HEK293T (cell line): ENCODE data around the gene PRDM15.

ENCODE experiments used
- CTCF ChIA-PET: fragments of 350-600 bp; formaldehyde crosslinking; extraction: SDS; loops from one replicate; lab custom pipeline; 2021; ENCODE audit warnings: antibody characterized with exemption, inconsistent platforms; lab: Yijun Ruan, JAX
- POLR2A ChIA-PET: fragments of 350-600 bp; formaldehyde crosslinking; extraction: SDS; loops from one replicate; lab custom pipeline; 2020; ENCODE audit warnings: antibody characterized with exemption, inconsistent platforms; lab: Yijun Ruan, JAX
- DNase-seq: peaks from one replicate; pipeline ENCODE4 v3.0.0; 2012; ENCODE audit warnings: mixed read lengths; ENCODE audit errors: extremely low spot score
- ARNT ChIP-seq: fragments of 450-650 bp; IDR thresholded peaks from 2 replicates; pipeline ENCODE4 v1.6.1; 2017; ENCODE audit warnings: mild to moderate bottlenecking
- BHLHE40 ChIP-seq: fragments of 450-650 bp; IDR thresholded peaks from 2 replicates; pipeline ENCODE4 v1.6.1; 2016; ENCODE audit warnings: mild to moderate bottlenecking, moderate library complexity, borderline replicate concordance
- CTBP1 ChIP-seq: fragments of 450-650 bp; IDR thresholded peaks from 2 replicates; pipeline ENCODE4 v1.6.1; 2016; ENCODE audit warnings: borderline replicate concordance
- ELF4 ChIP-seq: fragments of 450-650 bp; IDR thresholded peaks from 2 replicates; pipeline ENCODE4 v1.6.1; 2017; ENCODE audit warnings: antibody characterized with exemption
- FOXA1 ChIP-seq: fragments of 450-650 bp; IDR thresholded peaks from 2 replicates; pipeline ENCODE4 v1.6.1; 2016; ENCODE audit warnings: mild to moderate bottlenecking
- FOXK2 ChIP-seq: fragments of 450-650 bp; IDR thresholded peaks from 2 replicates; pipeline ENCODE4 v1.6.1; 2016; ENCODE audit warnings: mild to moderate bottlenecking
- FOXM1 ChIP-seq: fragments of 450-650 bp; IDR thresholded peaks from 2 replicates; pipeline ENCODE4 v1.6.1; 2017; ENCODE audit warnings: mild to moderate bottlenecking, borderline replicate concordance
- HDGF ChIP-seq: fragments of 450-650 bp; IDR thresholded peaks from 2 replicates; pipeline ENCODE4 v1.6.1; 2017; ENCODE audit warnings: antibody characterized with exemption, borderline replicate concordance
- L3MBTL2 ChIP-seq: fragments of 450-650 bp; conservative IDR thresholded peaks from 2 replicates; pipeline ENCODE4 v1.6.1; 2016; ENCODE audit warnings: mild to moderate bottlenecking
- LEF1 ChIP-seq: fragments of 450-650 bp; IDR thresholded peaks from 2 replicates; pipeline ENCODE4 v1.6.1; 2017; ENCODE audit warnings: mild to moderate bottlenecking, borderline replicate concordance
- NFRKB ChIP-seq: fragments of 450-650 bp; IDR thresholded peaks from 2 replicates; pipeline ENCODE4 v1.6.1; 2016; ENCODE audit warnings: mild to moderate bottlenecking, moderate library complexity
- PKNOX1 ChIP-seq: fragments of 450-650 bp; IDR thresholded peaks from 2 replicates; pipeline ENCODE4 v1.6.1; 2016
- SP1 ChIP-seq: fragments of 450-650 bp; IDR thresholded peaks from 2 replicates; pipeline ENCODE4 v1.6.1; 2017
- SUZ12 ChIP-seq: fragments of 450-650 bp; IDR thresholded peaks from 2 replicates; pipeline ENCODE4 v1.6.1; 2016; ENCODE audit warnings: mild to moderate bottlenecking
- TARDBP ChIP-seq: fragments of 450-650 bp; IDR thresholded peaks from 2 replicates; pipeline ENCODE4 v1.6.1; 2016
- ZNF384 ChIP-seq: fragments of 450-650 bp; IDR thresholded peaks from 2 replicates; pipeline ENCODE4 v1.6.1; 2016

Gene PRDM15

DNA sequence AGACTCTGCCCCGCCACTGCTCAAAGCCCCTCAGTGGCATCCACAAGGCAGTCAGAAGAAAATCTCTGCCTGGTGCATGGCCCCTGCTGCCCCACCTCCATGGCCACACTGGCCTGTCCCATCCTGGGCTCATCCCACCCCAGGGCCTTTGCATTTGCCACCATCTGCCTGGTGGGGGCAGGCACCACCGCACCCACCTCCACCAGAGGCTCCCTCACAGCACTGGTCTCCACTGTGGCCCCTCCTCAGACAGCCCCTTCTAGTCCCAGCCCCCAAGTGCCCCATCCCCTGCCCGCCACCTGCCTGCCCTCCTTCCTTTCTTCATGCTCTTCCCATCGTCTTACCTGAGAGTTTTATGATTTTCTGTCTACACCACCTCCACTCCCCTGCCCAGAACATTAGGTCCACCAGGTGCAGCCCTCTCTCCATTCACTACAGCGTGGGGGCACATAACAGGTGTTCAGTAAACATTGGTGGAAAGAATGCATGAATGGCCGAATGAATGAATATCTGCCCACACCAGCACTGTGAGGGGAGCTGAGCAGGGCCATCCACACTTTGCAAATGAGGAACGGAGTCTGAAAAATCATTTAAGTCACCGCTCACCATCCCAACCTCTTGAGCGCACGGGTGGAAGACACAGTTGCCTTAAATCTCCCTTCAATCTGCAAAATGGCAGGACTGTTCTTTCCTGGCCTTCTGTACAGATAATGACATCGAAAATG lies 2.1 kb downstream of the PRDM15 start:
- TF ChIP-seq HDGF (no peak), PKNOX1 (no peak), LEF1 (no peak), ZNF384 (no peak), NFRKB (no peak), FOXA1 (no peak), BHLHE40 (no peak)
- DNase-seq, result no peak
- ChIA-PET POLR2A (interaction anchor here (1.2 kb wide), 1 partner anchor 30 kb away, joined by 4 read pairs; no protein-coding TSS in a partner anchor), CTCF (interaction anchor here (0.7 to 1.1 kb wide), 4 partner anchors 45 to 265 kb away, joined by 3 to 4 read pairs (median 3); no protein-coding TSS in a partner anchor)

GRCh38 chr21:41876396-41876795 lies 2.7 kb downstream of the PRDM15 start:
- ChIA-PET CTCF (interaction anchor here (0.6 to 1.1 kb wide), 2 partner anchors 30 to 264 kb away, joined by 3 read pairs; no protein-coding TSS in a partner anchor), POLR2A (no interaction called here)
- DNase-seq, result no peak
- TF ChIP-seq SP1, result no peak
- no peak for TF ChIP-seq FOXM1
- no peak for TF ChIP-seq SUZ12
- TF ChIP-seq FOXA1, result no peak
- TF ChIP-seq HDGF, result no peak
- TF ChIP-seq L3MBTL2, result no peak
- no peak for TF ChIP-seq ELF4

- CTCF ChIA-PET, result no interaction called here
- no peak for DNase-seq
- no peak for TF ChIP-seq ELF4
- TF ChIP-seq FOXA1, result no peak
- TF ChIP-seq TARDBP, result no peak
- TF ChIP-seq FOXM1, result no peak
- no peak for TF ChIP-seq FOXK2
- no peak for TF ChIP-seq NFRKB
- TF ChIP-seq CTBP1, result no peak
- TF ChIP-seq HDGF, result no peak
- no peak for TF ChIP-seq BHLHE40
- TF ChIP-seq LEF1, result no peak
- no peak for TF ChIP-seq SP1
- no peak for TF ChIP-seq ARNT
- TF ChIP-seq SUZ12, result no peak
- no peak for TF ChIP-seq ZNF384
- no peak for TF ChIP-seq PKNOX1
- TF ChIP-seq L3MBTL2, result no peak
- POLR2A ChIA-PET, result no interaction called here
These were observed 4.1 kb downstream of the PRDM15 start for GRCh38 chr21:41875086-41875485.

DNA sequence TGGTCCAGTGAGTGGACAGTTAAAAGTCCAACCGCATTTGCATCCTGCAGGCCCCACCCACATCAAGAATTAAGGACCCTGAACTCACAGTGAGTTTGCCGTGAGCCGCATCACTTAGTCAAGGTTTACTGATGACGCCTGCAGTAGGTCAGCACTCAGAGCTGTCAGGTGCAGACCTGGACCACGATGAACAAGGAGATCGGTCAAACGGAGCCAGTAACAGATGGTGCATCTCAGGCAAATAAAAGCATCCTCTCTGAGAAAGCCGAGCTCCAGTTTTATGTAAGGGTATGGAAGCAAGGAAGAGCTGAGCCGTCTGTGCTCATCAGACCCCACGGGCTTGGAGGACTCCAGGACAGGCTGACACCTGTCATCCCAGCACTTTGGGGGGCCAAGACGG lies 4.5 kb downstream of the PRDM15 start:
- ChIA-PET POLR2A (no interaction called here), CTCF (no interaction called here)
- DNase-seq, result no peak
- TF ChIP-seq FOXK2, result no peak
- TF ChIP-seq ZNF384, result no peak
- no peak for TF ChIP-seq FOXA1
- TF ChIP-seq BHLHE40, result no peak
- no peak for TF ChIP-seq L3MBTL2
- no peak for TF ChIP-seq SUZ12
- TF ChIP-seq CTBP1, result no peak
- no peak for TF ChIP-seq TARDBP
- no peak for TF ChIP-seq LEF1
- no peak for TF ChIP-seq SP1
- TF ChIP-seq ARNT, result no peak
- no peak for TF ChIP-seq PKNOX1
- no peak for TF ChIP-seq FOXM1
- TF ChIP-seq NFRKB, result no peak

DNA sequence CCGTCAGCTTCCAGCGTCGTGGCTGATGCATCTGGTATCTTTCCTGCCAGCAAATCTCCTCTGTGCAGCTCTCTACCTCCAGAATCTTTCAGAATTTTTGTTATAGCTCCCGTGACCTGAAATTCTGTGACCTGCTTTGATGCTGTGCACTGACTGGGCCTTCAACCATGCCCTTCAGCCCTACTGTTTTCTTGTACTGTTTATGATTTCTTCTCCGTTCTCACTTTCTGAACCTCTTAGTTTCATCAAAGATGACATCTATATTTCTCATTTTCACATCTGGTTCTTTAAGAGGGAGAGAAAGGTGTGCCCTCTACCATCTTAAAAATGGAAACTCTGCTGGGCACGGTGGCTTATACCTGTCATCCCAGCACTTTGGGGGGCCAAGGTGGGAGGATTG lies 5.7 kb downstream of the PRDM15 start:
- no peak for DNase-seq
- ChIA-PET CTCF (no interaction called here), POLR2A (no interaction called here)
- TF ChIP-seq HDGF, result no peak
- TF ChIP-seq ZNF384, result no peak
- no peak for TF ChIP-seq TARDBP
- TF ChIP-seq SUZ12, result no peak
- TF ChIP-seq SP1, result no peak
- no peak for TF ChIP-seq FOXM1
- no peak for TF ChIP-seq LEF1
- TF ChIP-seq ELF4, result no peak
- TF ChIP-seq NFRKB, result no peak
- TF ChIP-seq FOXK2, result no peak

GRCh38 chr21:41873005-41873404 lies 6.1 kb downstream of the PRDM15 start:
- ChIA-PET POLR2A (no interaction called here), CTCF (no interaction called here)
- no peak for TF ChIP-seq FOXK2
- no peak for TF ChIP-seq CTBP1
- no peak for TF ChIP-seq SP1
- no peak for TF ChIP-seq LEF1
- TF ChIP-seq NFRKB, result no peak
- TF ChIP-seq SUZ12, result no peak
- no peak for TF ChIP-seq BHLHE40
- no peak for TF ChIP-seq FOXA1
- no peak for TF ChIP-seq ARNT
- TF ChIP-seq HDGF, result no peak
- no peak for TF ChIP-seq TARDBP
- no peak for TF ChIP-seq ZNF384
- no peak for TF ChIP-seq ELF4
- no peak for DNase-seq
